Endothelial cell of umbilical vein (primary cell): ENCODE results near the gene TOR1B. TPM values are rescaled to one million over a fixed set of nuclear protein-coding genes. Genes with fewer than 3 reads are reported as not detected.

Experiments used
- BruUV-seq: library from RNA; stranded (reverse); fragments of 400-500 nt; replicated peaks from 2 replicates; lab custom pipeline; 2021; lab: Mats Ljungman, UMichigan
- CTCF ChIA-PET: fragments of 300-600, 350-600 bp; sonication (Branson Sonifier 250); formaldehyde crosslinking; loops from one replicate; lab custom pipeline; 2021; ENCODE audit warnings: antibody characterized with exemption, inconsistent platforms; lab: Charles Lee
- POLR2A ChIA-PET: fragments of 300-600, 350-600 bp; sonication (Branson Sonifier 250); formaldehyde crosslinking; loops from one replicate; lab custom pipeline; 2021; ENCODE audit warnings: antibody characterized with exemption, inconsistent platforms; lab: Charles Lee
- DNase-seq: peaks from one replicate; pipeline ENCODE4 v3.0.0-alpha.2; 2011; ENCODE audit warnings: low read depth, low spot score
- FAIRE-seq: peaks from 2 replicates; lab custom pipeline; 2011; peaks lifted over from hg19 to GRCh38; lab: Jason Lieb, UNC
- H2AFZ ChIP-seq: 2 replicates; pipeline ENCODE4 v1.6.0; 2012; ENCODE audit warnings: low read depth, low read length, control low read depth, inconsistent platforms
- H3K27ac ChIP-seq: 2 replicates; pipeline ENCODE4 v1.5.1; 2011; ENCODE audit warnings: low read depth, mild to moderate bottlenecking, control low read depth, low read length, moderate library complexity; ENCODE audit not compliant: insufficient read depth
- H3K27me3 ChIP-seq, 2 experiments: 2 replicates each; pipeline versions ENCODE4 v1.6.0 to v1.6.1; 2011; ENCODE audit warnings: low read length in 2 of 2, mixed read lengths in 1 of 2; ENCODE audit not compliant: control insufficient read depth in 2 of 2, insufficient read depth in 2 of 2
- H3K36me3 ChIP-seq, 2 experiments: 2 replicates in 1 of 2; 3 replicates in 1 of 2; pipeline ENCODE4 v1.5.1; 2011; ENCODE audit warnings: low read length in 2 of 2, mild to moderate bottlenecking in 1 of 2, moderate library complexity in 1 of 2; ENCODE audit not compliant: control insufficient read depth in 2 of 2, insufficient read depth in 2 of 2; ENCODE audit errors: extremely low read depth in 1 of 2
- H3K4me1 ChIP-seq: 3 replicates; pipeline ENCODE4 v1.5.1; 2011; ENCODE audit warnings: mild to moderate bottlenecking, low read length; ENCODE audit not compliant: control insufficient read depth, insufficient read depth; ENCODE audit errors: extremely low read depth
- H3K4me2 ChIP-seq: 2 replicates; pipeline ENCODE4 v1.6.1; 2011; ENCODE audit warnings: low read length, control low read depth, mixed read lengths; ENCODE audit not compliant: insufficient read depth
- H3K4me3 ChIP-seq, 3 experiments: fragments of 200-600 bp in 1 of 3; sonication (generic), shearing (Covaris generic) in 1 of 3; replicated peaks in 1 of 3; 2 replicates each; pipeline ENCODE4 v1.5.1; 2011 to 2016; ENCODE audit warnings: control low read depth in 3 of 3, low read length in 3 of 3, mild to moderate bottlenecking in 2 of 3, inconsistent platforms in 1 of 3, low read depth in 1 of 3, moderate library complexity in 1 of 3; ENCODE audit not compliant: insufficient read depth in 1 of 3
- H3K79me2 ChIP-seq: 2 replicates; pipeline ENCODE4 v1.6.0; 2012; ENCODE audit warnings: low read length, inconsistent platforms; ENCODE audit not compliant: control insufficient read depth, insufficient read depth
- H3K9ac ChIP-seq: replicated peaks from 2 replicates; pipeline ENCODE3; 2011; ENCODE audit warnings: low read length, control low read depth; ENCODE audit not compliant: insufficient read depth; ENCODE audit errors: extremely low read depth
- H3K9me1 ChIP-seq: replicated peaks from 3 replicates; pipeline ENCODE4 v1.6.0; 2011; ENCODE audit warnings: mild to moderate bottlenecking, low read length; ENCODE audit not compliant: control insufficient read depth, insufficient read depth; ENCODE audit errors: extremely low read depth
- H3K9me3 ChIP-seq: replicated peaks from 2 replicates; pipeline ENCODE4 v1.5.1; 2012; ENCODE audit warnings: low read length, inconsistent platforms; ENCODE audit not compliant: control insufficient read depth, insufficient read depth
- H4K20me1 ChIP-seq: replicated peaks from 2 replicates; pipeline ENCODE3; 2011; ENCODE audit warnings: mild to moderate bottlenecking, low read length; ENCODE audit not compliant: control insufficient read depth, insufficient read depth; ENCODE audit errors: extremely low read depth
- EZH2 ChIP-seq: IDR thresholded peaks from 2 replicates; pipeline ENCODE4 v1.6.1; 2012; ENCODE audit warnings: borderline replicate concordance, low read depth, mild to moderate bottlenecking, moderate library complexity, low read length, inconsistent platforms; ENCODE audit not compliant: severe bottlenecking
- FOS ChIP-seq: IDR thresholded peaks from 2 replicates; pipeline ENCODE4 v1.6.1; 2011; ENCODE audit warnings: mild to moderate bottlenecking, low read length, moderate library complexity, borderline replicate concordance; ENCODE audit not compliant: insufficient read depth
- GATA2 ChIP-seq: IDR thresholded peaks from 2 replicates; pipeline ENCODE4 v1.7.0; 2011; ENCODE audit warnings: low read depth, mild to moderate bottlenecking, moderate library complexity, mixed read lengths, low read length; ENCODE audit not compliant: insufficient read length, insufficient read depth
- JUN ChIP-seq: IDR thresholded peaks from 2 replicates; pipeline ENCODE4 v1.6.1; 2011; ENCODE audit warnings: borderline replicate concordance, low read depth; ENCODE audit not compliant: insufficient read length, insufficient read depth
- MYC ChIP-seq: IDR thresholded peaks from one replicate; pipeline ENCODE4 v1.6.1; 2011; ENCODE audit warnings: mild to moderate bottlenecking, low read depth, low read length
- POLR2A ChIP-seq: IDR thresholded peaks from 2 replicates; pipeline ENCODE4 v1.6.1; 2012; ENCODE audit warnings: low read depth, mild to moderate bottlenecking, control low read depth, low read length
- POLR2AphosphoS5 ChIP-seq: IDR thresholded peaks from 2 replicates; pipeline ENCODE4 v1.6.1; 2012; ENCODE audit warnings: low read depth, mild to moderate bottlenecking, control low read depth, low read length, moderate library complexity; ENCODE audit not compliant: insufficient read depth
- dilution Hi-C: fragments of 300-500 bp; cut with MboI; formaldehyde crosslinking; loops from one replicate; pipeline ENCODE4 v1.15.0; 2019; ENCODE audit warnings: low sequenced_read_pairs; ENCODE audit not compliant: extremely low pct_ligation_motif_present
- intact Hi-C: fragments of 100-400 bp; cut with micrococcal nuclease; formaldehyde crosslinking; loops from one replicate; pipeline ENCODE4 v1.10.0; 2022
- polyA plus RNA-seq, 4 experiments: library from polyadenylated mRNA; depleted of rRNA in 3 of 4; stranded (reverse) in 3 of 4; unstranded in 1 of 4; fragments of >200 nt; gene quantifications; 2 replicates each; pipeline versions ENCODE4 v1.2.1 to v1.2.3, GENCODE V29; 2011 to 2012; ENCODE audit warnings: missing spikeins in 1 of 4
- total RNA-seq: library from RNA; stranded (reverse); gene quantifications from 2 replicates; pipeline ENCODE4 v1.2.3, GENCODE V29; 2021
- TF ChIP-seq, protein P1 (sequence below): IDR thresholded peaks from 2 replicates; pipeline ENCODE4 v1.6.1; 2011; ENCODE audit not compliant: insufficient read depth, insufficient read length
- TF ChIP-seq, protein P2 (sequence below), 2 donors: IDR thresholded peaks; 1 replicate in 1 of 2; 2 replicates in 1 of 2; pipeline ENCODE4 v1.5.1; 2011; ENCODE audit warnings: low read length in 2 of 2, mild to moderate bottlenecking in 2 of 2, moderate library complexity in 2 of 2, control low read depth in 1 of 2, inconsistent platforms in 1 of 2, low read depth in 1 of 2; ENCODE audit not compliant: insufficient read depth in 1 of 2; ENCODE audit errors: extremely low read depth in 1 of 2

Gene TOR1B
- total and polyA plus RNA-seq, 2 donors (not counting 3 experiments of a cell fraction or from before 2014, with no cell fraction given) = 27.0 to 29.5 TPM

DNA sequence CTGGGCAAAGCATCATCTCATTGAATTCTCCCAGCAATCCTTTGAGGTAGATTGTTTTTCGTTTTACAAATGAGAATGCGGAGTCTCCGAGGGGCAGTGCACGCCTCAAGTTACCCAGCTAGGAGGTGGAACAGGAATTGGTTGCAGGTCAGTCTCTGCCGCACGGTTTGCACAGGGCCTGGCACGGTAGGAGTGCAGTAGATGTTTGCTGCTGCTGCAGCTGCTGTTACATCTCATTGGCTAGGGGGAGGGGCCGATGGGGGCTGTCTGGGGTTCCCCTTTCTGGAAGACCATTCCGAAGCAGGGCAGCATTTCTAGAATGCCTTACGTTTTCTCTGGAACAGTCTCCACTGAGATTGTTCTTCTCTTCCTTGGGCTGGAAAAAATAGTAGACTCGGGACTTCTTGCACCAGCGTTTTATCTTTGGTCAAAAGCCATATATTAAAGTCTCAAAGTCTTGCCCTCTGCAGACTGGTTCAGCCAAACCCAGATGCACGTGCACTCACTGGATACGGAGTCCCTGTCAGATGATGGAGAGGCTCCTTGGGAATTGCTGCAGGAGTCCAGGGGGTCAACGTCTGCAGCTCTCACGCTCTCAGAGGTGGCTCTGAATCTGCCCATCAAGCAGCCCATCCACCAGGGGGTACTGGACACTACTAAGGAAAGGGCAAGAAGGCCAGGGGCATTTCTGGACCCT is 33.5 kb downstream of the TOR1B start:
- CTCF ChIA-PET = no interaction called here
- BruUV-seq = no TSS peak

More for the DNA sequence above, 33.5 kb downstream of the TOR1B start:
- Histone ChIP-seq H3K4me3 (peak overlapping the region in 1 of 3 experiments; percentile 82), H3K79me2 (peaks cover 6% of the 10 kb centered on the region), H3K27ac (no peak overlapping the region), H3K4me2 (peak overlapping the region; percentile 81), H3K4me1 (peaks cover 15% of the 10 kb centered on the region), H3K9me3 (no peaks in the 10 kb centered on the region), H3K27me3 (no peaks in the 10 kb centered on the region), H3K9me1 (no peaks in the 10 kb centered on the region), H2AFZ (no peak overlapping the region), H3K9ac (no peak overlapping the region), H4K20me1 (no peaks in the 10 kb centered on the region), H3K36me3 (peaks cover 0 to 2% of the 10 kb centered on the region in 2 experiments)
- DNase-seq (no peak), FAIRE-seq (no peak)
- POLR2A ChIA-PET = no interaction called here
- intact Hi-C loops = loop anchor here (5.0 kb wide), 1 partner anchor 261 kb away; no protein-coding TSS in a partner anchor
- no peak for TF ChIP-seq GATA2
- no peak for TF ChIP-seq POLR2AphosphoS5
- TF ChIP-seq, protein P1, sequence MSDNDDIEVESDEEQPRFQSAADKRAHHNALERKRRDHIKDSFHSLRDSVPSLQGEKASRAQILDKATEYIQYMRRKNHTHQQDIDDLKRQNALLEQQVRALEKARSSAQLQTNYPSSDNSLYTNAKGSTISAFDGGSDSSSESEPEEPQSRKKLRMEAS = no peak
- TF ChIP-seq POLR2A = no peak
- TF ChIP-seq EZH2 = no peak
- TF ChIP-seq FOS = no peak
- no peak for TF ChIP-seq JUN
- TF ChIP-seq, protein P2, sequence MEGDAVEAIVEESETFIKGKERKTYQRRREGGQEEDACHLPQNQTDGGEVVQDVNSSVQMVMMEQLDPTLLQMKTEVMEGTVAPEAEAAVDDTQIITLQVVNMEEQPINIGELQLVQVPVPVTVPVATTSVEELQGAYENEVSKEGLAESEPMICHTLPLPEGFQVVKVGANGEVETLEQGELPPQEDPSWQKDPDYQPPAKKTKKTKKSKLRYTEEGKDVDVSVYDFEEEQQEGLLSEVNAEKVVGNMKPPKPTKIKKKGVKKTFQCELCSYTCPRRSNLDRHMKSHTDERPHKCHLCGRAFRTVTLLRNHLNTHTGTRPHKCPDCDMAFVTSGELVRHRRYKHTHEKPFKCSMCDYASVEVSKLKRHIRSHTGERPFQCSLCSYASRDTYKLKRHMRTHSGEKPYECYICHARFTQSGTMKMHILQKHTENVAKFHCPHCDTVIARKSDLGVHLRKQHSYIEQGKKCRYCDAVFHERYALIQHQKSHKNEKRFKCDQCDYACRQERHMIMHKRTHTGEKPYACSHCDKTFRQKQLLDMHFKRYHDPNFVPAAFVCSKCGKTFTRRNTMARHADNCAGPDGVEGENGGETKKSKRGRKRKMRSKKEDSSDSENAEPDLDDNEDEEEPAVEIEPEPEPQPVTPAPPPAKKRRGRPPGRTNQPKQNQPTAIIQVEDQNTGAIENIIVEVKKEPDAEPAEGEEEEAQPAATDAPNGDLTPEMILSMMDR (IDR thresholded peaks at IDR 0.05; ENCODE audit: extremely low read depth in 1 of 2, insufficient read depth in 1 of 2, low read depth in 1 of 2, low read length in 2 of 2) = no peak
- no peak for TF ChIP-seq MYC
- dilution Hi-C loops = no loop called here
